Fibroblast of the conjunctiva (primary cell): ENCODE data around the gene CHRNB2.
"Not testable (repeated sequence)": the region's sequence is repeated elsewhere in the genome, so short reads cannot be mapped to it uniquely, and the experiment has no call there.

Experiments
- DNase-seq: peaks from one replicate; pipeline ENCODE4 v3.0.0-alpha.2; 2010; ENCODE audit warnings: low read depth

Gene CHRNB2, protein sequence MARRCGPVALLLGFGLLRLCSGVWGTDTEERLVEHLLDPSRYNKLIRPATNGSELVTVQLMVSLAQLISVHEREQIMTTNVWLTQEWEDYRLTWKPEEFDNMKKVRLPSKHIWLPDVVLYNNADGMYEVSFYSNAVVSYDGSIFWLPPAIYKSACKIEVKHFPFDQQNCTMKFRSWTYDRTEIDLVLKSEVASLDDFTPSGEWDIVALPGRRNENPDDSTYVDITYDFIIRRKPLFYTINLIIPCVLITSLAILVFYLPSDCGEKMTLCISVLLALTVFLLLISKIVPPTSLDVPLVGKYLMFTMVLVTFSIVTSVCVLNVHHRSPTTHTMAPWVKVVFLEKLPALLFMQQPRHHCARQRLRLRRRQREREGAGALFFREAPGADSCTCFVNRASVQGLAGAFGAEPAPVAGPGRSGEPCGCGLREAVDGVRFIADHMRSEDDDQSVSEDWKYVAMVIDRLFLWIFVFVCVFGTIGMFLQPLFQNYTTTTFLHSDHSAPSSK

DNA sequence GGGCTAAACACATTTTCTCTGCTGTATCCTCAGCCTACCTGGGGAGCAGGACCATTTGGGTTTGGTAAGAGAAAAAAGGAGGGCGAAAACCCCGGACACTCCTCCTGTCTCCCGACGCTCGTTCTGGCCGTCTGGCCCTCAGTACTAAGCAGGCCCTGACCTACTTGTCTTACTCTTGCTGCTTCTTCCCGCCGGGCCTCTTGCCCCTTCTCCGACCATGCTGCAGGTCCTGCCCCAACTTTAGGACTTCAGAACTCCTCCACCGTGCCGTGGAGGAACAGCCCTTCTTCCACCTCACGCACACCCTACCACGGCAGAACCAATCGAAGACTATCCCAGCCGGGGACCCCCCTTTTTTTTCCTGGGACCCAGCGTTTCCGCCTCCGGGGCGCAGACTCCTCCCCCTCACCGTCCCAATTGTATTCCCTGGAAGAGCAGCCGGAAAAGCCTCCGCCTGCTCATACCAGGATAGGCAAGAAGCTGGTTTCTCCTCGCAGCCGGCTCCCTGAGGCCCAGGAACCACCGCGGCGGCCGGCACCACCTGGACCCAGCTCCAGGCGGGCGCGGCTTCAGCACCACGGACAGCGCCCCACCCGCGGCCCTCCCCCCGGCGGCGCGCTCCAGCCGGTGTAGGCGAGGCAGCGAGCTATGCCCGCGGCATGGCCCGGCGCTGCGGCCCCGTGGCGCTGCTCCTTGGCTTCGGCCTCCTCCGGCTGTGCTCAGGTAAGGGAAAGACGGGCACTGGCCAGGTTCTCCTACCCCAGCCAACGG lies at the start of gene CHRNB2:
Gene CHRNB2, plus strand, starts transcription at position 393 of the 771 bp plus-strand sequence. Its CDS starts 267 bp downstream, at position 660.
- no peak for DNase-seq

DNA sequence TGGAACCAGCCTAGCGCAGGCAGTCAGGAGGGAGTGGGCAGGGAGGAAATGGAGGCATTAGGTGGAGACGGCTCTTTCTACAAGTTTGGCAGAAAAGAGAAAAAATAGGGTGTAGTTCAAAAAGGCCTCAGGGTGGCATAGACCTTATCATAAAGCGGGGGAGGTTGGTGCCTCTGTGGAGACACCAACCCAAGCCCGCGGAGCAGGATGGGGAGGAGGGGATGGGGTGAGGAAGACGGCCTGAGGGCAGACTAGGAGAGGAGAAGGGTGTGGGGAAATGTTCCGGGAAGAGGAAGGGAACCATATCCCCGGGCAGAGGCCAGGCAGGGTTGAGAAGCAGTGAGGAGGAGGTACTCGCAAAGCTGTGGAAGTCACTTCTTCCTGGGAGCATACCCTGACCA lies 48.0 kb upstream of the CHRNB2 start:
- DNase-seq = no peak

DNA sequence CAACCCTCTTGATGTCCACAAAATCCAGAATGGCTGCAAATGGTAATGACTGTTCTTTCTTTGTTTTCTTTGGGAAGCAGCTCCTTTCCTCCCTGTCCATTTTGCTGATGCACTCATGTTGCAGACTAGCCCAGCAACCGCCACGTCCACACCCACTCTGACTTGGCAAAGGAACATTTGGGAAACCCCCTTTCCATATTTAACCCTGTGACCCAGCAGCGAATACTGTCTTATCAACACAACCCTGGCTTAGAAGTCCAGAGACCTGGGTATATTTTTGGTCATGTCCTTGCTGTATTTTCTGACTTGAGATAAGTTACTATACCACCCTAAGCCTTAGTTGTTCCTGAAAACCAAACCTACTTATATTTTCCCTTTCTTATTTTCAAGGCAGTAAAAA lies 47.2 kb upstream of the CHRNB2 start:
- DNase-seq = no peak

DNA sequence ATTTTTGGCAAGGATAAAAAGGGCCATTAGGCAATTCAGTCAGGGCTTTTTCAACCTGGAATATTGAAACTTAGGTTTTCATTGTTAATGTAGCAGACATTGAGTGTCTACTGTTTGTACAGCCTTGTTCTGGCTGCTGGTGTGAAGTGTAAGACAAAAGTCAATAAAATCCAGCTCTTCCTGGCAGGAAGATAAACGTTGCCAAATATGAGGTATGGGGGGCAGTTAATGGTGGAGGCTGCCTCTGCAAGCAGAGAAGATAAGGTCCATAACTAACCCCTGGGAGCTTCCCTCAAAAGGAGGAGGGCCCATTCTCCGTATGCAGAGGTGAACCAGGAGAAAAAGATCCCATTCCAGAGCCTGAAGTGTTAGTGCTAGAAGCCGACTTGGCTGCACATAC lies 45.9 kb upstream of the CHRNB2 start:
- no peak for DNase-seq

DNA sequence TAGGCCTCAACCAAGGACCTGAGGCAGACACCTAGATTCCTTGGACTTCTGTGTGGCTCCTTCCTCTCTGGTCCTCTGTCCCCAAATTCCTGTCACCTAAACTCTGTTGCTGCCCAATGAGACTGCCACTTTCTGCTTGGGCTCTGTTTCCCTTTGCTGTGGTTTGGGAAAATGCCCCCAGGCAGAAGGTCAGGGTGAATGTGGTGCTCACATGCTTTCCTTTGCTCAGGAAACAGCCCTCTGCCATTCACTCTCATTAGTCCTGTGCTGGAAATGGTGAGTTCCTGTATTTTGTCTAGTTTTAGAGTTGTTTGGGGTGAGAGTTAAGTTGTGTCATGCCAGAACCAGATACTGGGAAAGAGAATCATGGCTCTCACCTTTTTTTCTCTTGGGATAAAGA lies 42.7 kb upstream of the CHRNB2 start:
- no peak for DNase-seq

DNA sequence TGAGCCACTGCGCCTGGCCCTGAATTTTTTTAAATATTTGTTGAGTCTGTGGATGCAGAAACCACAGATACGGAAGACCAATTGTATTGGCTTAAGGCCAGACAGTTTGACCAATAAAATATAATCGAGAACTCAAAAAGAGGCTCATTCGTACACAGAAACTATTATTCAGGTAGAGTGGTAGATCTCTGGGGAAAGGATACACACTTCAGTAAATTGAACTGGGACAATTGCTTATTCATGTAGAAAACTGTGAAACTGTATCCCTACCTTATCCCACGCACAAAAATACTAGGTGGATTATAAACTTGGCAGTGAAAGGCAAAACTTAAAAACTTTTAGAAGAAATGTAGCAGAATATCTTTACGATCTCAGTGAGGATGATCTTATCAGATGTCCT lies 40.4 kb upstream of the CHRNB2 start:
- DNase-seq = no peak

DNA sequence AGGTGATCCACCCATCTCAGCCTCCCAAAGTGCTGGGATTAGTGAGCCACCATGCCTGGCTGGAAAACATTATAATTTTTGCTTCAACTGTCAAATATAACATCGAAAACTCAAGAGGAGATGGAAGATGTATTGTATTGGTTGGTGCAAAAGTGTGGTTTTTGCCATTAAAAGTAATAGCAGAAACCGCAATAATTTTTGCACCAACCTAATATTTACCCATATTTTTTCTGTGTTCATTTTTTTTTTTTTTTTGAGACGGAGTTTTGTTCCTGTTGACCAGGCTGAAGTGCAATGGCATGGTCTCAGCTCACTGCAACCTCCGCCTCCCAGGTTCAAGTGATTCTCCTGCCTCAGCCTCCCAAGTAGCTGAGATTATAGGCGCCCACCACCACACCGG lies 38.3 kb upstream of the CHRNB2 start:
- no peak for DNase-seq

DNA sequence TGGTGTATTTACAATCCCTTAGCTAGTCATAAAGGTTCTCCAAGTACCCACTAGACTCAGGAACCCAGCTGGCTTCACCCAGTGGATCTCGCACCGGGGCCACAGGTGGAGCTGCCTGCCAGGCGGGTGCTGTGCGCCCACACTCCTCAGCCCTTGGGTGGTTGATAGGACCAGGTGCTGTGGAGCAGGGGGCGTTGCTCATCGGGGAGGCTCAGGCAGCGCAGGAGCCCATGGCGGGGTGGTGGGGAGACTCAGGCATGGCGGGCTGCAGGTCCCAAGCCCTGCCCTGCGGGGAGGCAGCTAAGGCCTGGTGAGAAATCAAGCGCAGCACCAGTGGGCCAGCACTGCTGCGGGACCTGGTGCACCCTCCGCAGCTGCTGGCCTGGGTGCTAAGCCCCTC lies 35.6 kb upstream of the CHRNB2 start:
- DNase-seq = not testable (repeated sequence)

DNA sequence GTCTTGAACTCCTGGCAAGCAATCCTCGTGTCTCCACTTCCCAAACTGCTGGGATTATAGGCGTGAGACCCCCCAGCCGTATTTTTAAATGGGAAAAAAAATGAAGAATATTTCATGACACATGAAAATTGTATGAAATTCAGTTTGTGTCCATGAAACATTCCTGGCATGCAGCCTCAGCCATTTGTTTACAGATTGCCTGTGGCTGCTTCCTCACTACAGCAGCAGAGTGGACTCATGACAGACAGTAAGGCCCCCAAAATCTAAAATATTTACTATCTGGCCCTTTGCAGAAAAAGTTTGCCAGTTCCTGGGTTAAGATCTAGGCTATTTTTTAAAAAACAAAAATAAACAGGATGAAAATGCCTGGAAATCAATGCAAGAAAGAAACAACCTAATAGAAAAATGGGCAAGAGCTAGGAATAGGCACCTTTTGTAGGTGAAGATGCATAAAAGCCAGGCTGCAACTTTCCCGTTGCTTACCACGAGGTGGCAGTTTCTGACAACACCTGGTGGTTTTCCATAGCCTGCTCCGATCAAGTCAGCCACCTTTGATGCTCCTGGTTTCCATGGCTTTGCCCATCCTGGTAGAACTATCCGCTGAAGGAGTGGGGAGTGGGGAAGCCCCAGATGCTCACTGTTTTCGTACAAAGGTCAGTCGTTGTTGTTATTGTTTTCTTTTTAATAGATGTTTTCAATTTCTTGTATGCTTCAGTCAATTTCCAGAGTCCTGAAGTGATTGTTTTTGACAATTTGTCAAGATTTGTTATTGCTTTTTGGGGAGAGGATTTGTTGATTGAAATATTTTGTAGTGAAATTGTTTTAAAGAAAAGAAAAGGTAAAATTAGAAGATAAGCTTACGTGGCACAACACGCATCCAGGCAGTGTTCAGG lies 33.4 kb upstream of the CHRNB2 start:
- no peak for DNase-seq

DNA sequence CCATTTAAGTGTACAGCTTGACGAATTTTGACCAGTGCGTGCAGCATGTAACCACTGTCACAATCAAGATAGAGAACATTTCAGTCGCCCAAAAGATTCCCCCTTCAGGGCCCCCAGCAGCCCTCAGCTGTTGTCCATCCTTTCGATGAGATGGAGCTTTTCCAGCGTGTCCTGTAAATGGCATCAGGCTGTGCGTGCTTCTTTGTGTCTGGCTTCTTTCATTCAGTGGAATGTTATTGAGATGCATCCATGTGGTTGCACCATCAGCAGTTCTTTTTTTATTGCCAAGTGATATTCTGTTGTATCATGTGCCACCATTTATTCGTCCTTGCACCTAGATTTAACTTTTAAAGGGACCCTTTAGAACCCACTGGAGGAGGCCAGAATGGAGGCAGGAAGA lies 31.0 kb upstream of the CHRNB2 start:
- DNase-seq = no peak

DNA sequence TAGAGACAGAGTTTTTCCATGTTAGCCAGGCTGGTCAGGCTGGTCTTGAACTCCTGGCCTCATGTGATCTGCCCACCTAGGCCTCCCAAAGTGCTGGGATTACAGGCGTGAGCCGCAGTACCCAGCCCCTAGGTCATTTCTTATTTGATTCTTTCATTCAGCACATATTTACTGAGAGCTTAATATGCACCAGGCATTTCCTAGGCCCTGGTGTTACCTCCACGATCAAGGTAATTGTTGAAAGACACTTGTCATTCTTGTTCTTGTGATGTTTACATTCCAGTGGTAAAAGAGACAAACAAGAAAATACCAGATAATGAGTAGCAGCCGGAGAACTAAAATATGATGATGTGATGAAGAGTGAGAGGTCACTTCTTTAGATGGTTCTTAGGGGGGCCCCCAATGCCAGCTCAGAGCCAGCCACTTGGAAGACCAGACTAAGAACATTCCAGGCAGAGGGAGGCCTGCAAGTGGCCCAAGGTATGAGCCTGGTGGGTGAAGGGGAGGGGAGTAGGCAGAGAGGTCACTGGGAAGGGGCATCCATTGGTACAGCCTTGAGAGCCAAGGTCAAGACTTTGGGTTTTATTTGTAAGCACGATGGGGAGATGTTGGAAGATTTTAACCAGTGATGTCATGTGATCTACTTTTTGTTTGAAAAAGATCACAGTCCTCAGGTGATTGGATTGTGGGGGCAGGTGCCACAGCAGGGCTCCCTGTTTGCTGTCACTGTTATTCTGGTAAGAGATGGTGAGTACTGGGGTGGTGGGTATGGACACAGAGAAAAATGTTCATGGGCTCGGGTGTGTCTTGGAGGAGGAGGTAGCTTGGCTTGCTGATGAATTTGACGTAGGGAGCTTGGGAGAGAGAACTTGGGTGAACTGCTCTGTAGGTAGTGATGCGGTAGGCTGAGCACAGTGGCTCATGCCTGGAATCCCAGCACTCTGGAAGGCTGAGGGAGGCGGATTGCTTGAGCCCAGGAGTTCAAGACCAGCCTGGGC lies 27.8 kb upstream of the CHRNB2 start:
- no peak for DNase-seq

DNA sequence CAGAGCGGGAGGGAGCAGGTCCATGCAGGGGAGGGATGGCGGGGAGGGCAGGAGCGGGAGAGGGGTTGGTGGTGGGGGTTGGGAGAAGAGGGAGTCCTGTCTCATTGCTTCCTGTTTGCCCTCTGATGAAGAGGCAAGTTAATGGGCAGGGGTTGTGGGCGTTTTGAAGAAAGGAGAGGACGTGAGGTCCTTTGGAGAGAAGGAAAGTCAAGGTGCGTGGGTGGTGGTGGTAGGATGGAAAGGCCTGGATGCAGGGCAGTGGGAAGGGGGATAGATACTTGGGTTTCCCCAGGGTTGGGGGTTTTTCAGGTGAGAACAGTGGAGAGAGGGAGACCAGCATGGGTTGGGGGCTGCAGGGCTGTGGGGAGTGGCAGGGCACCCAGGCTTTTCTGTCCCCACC lies 26.3 kb upstream of the CHRNB2 start:
- DNase-seq = no peak

DNA sequence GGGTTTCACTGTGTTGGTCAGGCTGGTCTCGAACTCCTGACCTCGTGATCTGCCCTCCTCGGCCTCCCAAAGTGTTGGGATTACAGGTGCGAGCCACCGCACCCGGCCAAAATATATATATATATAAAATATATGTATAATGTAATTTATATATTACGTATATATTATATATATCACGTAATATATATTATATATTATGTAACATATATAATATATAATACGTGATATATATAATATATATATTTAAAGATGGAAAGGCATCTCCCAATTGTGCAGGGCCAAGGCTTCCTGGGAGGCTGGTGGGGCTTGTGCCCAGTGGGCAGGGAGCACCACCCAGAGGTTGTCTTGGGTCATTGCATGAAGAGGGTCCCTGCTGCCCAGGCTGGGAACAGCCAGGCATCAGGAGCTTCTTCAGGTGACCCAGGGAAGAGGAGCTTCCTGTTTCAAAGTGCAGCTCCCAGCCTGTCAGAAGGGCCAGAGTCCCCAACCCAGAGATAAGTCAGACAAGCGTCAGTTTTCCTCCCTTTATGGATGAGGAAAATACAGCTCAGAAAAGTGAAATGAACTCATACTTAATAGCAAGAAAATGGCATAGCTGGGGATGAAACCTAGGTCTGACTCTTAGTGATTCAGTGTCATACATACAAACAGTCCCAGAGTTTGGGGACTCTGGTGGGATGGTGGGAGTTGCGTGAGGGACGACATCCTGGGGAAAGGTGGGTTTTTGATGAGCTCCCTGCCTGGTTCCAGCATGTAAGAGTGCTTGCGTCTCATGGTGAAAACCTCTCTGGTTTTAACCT lies 21.1 kb upstream of the CHRNB2 start:
- DNase-seq = peak; percentile 41

DNA sequence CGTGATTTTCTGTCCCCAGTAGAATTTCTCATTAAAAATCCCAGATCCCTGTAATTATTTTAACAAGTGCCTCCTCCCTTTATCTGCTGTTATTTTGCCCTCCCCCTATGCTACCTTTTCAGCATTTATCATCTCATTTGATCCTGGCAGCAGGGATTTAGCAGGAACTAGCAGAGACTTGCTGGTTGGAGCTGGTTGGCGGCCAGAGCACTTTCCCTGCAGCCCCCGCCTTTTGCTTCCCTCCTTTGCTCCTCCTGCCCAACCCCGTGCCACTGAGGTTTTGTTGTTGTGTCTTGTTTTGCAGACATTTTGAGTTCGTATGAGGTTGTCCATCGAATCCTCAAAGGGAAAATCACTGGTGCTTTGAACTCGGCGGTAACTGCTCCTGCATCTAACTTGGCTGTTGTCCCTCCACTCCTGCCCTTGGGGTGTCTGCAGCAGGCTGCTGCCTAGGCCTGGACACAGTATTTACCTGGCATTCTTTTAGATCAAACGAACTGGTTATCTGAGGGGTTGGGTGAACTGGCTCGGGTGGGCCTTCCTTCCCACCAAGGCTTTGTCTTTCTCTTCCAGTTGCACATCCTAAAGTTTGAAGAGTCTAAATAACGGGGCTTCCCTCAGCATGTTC lies 20.4 kb upstream of the CHRNB2 start:
- DNase-seq = no peak

DNA sequence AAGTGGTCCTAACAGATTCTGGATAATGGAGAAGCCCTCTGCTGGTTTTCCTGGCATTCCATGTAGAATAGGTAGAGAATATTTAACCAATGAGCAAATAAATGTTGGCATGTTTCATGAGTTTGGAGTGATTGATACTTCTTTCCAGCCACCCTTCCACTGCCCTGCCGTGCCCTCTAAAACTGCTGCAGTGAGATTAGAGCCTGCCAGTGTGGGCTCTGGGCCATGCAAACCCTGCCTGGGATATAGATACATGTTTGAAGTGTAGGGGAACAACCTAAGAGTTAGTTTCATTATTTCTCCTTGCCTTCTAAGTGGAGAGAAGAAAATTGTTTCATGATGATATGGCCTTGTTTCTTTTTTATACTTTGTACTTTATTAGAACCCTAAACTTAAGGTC lies 19.6 kb upstream of the CHRNB2 start:
- no peak for DNase-seq

DNA sequence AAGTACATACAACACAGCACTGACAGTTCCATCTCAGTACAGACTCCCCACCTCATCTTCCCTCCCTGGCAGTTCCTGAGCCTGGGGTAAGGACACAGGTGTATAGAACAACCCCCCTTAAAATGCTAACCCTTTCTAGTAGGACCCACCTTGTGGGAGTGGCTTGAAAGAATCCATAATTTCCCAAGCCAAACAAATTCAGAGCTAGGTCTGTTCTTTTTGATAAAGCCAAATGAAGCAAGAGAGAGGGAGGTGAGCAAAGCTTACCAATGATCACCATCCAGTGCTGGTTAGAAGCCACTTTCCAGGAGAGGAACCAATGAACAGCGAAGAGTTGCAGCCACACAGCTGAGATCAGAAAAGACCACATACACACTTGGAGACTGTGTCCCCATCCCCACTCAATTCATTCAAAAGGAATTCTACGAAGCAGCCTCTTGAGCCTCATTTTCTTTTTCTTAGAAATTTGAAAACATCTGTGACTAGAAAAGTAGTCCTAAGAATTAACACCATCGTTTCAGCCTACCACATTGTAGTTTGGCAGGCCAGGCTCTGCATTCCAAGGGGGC lies 18.3 kb upstream of the CHRNB2 start:
- no peak for DNase-seq

DNA sequence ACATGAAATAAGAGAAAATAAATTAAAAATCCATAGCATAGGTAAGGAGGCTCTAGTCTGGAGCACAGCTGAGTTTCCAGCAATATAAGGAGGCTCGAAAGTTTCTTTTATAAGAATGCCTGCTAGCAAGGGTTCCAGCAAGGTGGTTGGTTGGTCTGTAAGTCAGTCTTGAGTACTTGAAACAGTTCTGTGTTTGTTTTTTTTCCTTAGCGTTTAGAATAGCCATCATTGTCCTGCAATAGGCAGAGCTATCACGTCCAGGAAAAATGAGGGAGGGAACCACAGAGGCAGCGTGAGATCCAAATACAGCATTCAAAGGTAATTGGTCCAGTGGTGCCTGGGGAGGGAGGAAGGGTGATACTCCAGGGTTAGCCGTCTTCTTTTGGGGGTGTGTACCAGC lies 17.5 kb upstream of the CHRNB2 start:
- no peak for DNase-seq

DNA sequence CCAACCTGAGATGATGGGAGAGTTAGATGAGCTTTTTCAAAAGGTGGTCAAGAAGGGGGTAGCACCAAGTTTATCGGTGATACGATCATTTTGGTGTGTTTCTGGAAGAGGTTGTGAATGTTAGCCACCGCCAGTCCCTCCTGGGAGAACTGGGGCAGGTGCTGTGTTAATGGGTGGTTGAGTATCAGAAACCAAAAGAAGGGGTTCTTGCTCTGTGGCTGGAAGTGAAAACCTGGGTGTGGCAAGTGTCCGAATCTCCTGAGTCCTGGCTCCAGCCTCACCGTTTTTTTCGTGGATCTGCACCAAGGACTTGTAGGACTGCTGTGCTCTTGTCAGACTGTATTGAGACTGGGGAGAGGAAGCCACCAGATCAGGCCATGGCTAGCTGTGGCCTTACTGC lies 16.9 kb upstream of the CHRNB2 start:
- DNase-seq = no peak

DNA sequence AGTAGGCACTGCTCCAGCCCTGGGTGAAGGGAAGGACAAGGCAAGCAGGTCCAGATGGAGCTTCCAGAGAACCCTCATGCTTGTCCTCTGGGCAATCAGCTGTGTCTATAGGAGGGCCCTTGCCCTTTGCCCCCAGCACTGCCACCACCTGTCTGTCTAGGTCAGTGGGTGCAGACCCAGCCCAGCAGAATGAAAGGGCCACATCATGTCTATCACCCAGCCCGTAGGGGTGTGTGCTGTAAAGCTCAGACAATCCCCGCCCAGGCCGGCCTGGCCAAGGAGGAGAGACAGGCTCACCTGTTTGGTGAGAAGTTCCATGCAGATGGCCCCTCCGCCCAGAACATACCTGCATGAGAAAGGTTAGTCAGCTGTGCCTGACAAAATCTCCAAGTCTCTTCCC lies 16.1 kb upstream of the CHRNB2 start:
- DNase-seq = no peak
